Measurements from ENCODE around the gene INPP4A. TPM values are rescaled to one million over a fixed set of nuclear protein-coding genes. Genes with fewer than 3 reads are reported as not detected.

Gene INPP4A
- total and polyA plus RNA-seq, 2 experiments from 2014 or later, result 7.9 to 13.1 TPM

DNA sequence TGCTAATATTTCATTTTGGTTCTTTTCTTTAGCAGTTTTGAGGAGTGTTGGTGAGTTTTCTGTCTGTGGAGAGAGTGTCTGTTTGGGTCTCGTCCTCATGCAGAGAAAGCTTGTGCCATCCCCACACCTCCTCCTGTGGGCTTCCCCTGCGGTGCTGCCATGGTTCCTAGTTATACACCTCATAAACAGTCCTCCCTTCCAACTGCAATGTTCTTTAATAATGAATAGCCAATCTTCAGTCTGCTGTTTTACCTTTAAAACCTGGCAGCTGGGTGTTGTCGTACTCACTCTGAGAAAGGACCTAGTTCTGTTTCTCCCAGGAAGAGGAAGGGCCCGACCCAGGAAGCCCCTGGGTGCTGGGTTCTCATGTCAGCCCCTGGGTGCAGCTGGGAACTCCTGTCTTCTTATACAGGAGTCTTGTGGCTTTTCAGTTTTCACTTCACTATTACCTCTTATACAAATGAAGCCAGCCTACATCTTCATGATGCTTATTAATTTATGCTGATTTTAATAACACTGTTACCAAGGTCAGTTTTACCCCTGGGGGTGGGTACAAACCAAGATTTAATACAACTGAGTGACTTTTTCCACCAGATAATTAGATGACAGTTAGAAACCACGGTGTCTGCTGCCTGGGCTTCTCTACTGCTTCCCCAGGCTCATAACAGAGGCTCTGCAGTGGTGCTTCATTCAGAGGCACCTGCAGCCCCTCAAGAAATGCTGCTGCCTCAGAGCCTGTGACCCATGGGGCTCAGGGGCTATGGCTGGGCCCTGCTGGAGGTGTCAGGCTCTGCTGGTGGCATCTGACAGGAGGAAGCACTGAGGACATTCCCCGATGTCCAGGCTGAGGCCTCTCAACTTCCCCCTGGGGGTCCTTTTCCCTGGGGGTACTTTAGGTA, 104.5 kb downstream of the INPP4A start:
- WGBS (ENCODE audit: low lambda C conversion rate, missing lambda C conversion rate), result 93% methylated on average over 6 of the region's 6 CpGs
- no peak for DNase-seq (ENCODE audit: low spot score)
- Histone ChIP-seq H4K20me1 (ENCODE audit: insufficient read depth, poor library complexity, severe bottlenecking) (no peaks in the 10 kb centered on the region), H3K27me3 (no peaks in the 10 kb centered on the region), H3K79me2 (no peaks in the 10 kb centered on the region), H3K9me2 (replicated peaks; ENCODE audit: insufficient read depth) (no peaks in the 10 kb centered on the region), H3K27ac (no peak overlapping the region), H3K4me3 (no peak overlapping the region), H2AFZ (no peak overlapping the region), H3K36me3 (replicated peaks; ENCODE audit: insufficient read depth, low read depth) (no peaks in the 10 kb centered on the region), H3K4me1 (ENCODE audit: insufficient read depth) (no peaks in the 10 kb centered on the region), H3K9me3 (ENCODE audit: low read depth) (no peaks in the 10 kb centered on the region), H3K4me2 (no peak overlapping the region)
- TF ChIP-seq EZH2 (IDR thresholded peaks at IDR 0.05; ENCODE audit: borderline replicate concordance) (no peak), EZH2phosphoT487 (IDR thresholded peaks at IDR 0.05; ENCODE audit: low read depth, severe bottlenecking, unreplicated experiment) (no peak)
- TF ChIP-seq, protein P1, sequence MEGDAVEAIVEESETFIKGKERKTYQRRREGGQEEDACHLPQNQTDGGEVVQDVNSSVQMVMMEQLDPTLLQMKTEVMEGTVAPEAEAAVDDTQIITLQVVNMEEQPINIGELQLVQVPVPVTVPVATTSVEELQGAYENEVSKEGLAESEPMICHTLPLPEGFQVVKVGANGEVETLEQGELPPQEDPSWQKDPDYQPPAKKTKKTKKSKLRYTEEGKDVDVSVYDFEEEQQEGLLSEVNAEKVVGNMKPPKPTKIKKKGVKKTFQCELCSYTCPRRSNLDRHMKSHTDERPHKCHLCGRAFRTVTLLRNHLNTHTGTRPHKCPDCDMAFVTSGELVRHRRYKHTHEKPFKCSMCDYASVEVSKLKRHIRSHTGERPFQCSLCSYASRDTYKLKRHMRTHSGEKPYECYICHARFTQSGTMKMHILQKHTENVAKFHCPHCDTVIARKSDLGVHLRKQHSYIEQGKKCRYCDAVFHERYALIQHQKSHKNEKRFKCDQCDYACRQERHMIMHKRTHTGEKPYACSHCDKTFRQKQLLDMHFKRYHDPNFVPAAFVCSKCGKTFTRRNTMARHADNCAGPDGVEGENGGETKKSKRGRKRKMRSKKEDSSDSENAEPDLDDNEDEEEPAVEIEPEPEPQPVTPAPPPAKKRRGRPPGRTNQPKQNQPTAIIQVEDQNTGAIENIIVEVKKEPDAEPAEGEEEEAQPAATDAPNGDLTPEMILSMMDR (IDR thresholded peaks at IDR 0.05; ENCODE audit: poor library complexity), result no peak

DNA sequence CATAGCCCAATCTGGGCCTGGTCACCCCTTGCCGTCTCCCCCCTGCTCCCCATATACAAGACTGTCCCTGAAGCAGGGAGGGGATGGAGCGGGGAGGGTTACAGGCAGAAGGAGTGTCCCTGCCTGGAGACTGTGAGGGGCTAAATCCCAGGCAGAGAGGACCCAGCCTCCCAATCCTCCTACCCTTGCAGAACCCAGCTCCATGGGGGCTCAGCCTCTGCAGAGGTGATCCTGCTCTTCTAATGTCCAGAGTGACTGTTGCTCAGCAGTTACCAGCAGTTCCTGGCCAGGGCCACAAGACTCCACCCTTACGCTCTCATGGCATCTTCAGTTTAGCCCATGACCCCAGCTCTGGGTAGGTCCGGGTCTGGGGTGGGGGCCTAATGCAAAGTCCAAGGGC, 105.5 kb downstream of the INPP4A start:
- no peak for TF ChIP-seq EZH2phosphoT487 (IDR thresholded peaks at IDR 0.05; ENCODE audit: low read depth, severe bottlenecking, unreplicated experiment)
- no peak for TF ChIP-seq EZH2 (IDR thresholded peaks at IDR 0.05; ENCODE audit: borderline replicate concordance)
- TF ChIP-seq, protein P1 (IDR thresholded peaks at IDR 0.05; ENCODE audit: poor library complexity), result no peak
- WGBS (ENCODE audit: low lambda C conversion rate, missing lambda C conversion rate), result 97% methylated on average over 4 of the region's 4 CpGs
- H3K4me1 ChIP-seq (ENCODE audit: insufficient read depth), result no peaks in the 10 kb centered on the region
- no peaks in the 10 kb centered on the region for H3K9me3 ChIP-seq (ENCODE audit: low read depth)
- no peak overlapping the region for H3K27ac ChIP-seq
- no peaks in the 10 kb centered on the region for H3K36me3 ChIP-seq (replicated peaks; ENCODE audit: insufficient read depth, low read depth)
- H2AFZ ChIP-seq, result no peak overlapping the region
- H4K20me1 ChIP-seq (ENCODE audit: insufficient read depth, poor library complexity, severe bottlenecking), result no peaks in the 10 kb centered on the region
- DNase-seq (ENCODE audit: low spot score), result no peak
- H3K4me3 ChIP-seq, result no peak overlapping the region
- H3K79me2 ChIP-seq, result no peaks in the 10 kb centered on the region
- H3K27me3 ChIP-seq, result no peaks in the 10 kb centered on the region
- H3K9me2 ChIP-seq (replicated peaks; ENCODE audit: insufficient read depth), result no peaks in the 10 kb centered on the region
- H3K4me2 ChIP-seq, result no peak overlapping the region

DNA sequence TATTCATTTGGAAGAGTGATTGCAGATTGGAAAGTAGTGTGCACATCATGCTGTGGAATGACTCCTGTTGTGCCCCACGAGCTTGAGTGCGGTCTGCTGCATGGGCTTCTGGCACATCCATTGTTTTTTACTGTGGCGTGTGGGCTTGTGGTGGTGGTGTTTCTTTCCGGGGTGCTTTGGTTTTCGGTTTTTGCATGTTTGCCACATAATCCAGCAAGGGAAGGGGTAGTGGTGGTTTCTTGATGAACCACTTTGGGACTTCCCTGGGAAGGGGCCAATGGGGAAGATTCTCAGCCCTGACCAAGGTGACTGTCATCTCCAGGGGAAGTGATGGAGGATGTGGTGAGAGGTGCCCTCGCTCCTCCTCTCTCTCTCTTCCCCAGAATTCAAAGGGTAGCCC, 106.7 kb downstream of the INPP4A start:
- H3K4me3 ChIP-seq, result no peak overlapping the region
- H3K4me1 ChIP-seq (ENCODE audit: insufficient read depth), result no peaks in the 10 kb centered on the region
- no peak for DNase-seq (ENCODE audit: low spot score)
- no peaks in the 10 kb centered on the region for H3K9me3 ChIP-seq (ENCODE audit: low read depth)
- H3K27ac ChIP-seq, result no peak overlapping the region
- H3K27me3 ChIP-seq, result no peaks in the 10 kb centered on the region
- no peaks in the 10 kb centered on the region for H4K20me1 ChIP-seq (ENCODE audit: insufficient read depth, poor library complexity, severe bottlenecking)
- H3K36me3 ChIP-seq (replicated peaks; ENCODE audit: insufficient read depth, low read depth), result no peaks in the 10 kb centered on the region
- no peak overlapping the region for H3K4me2 ChIP-seq
- WGBS (ENCODE audit: low lambda C conversion rate, missing lambda C conversion rate), result 91% methylated on average over 6 of the region's 6 CpGs
- H3K9me2 ChIP-seq (replicated peaks; ENCODE audit: insufficient read depth), result no peaks in the 10 kb centered on the region
- H2AFZ ChIP-seq, result no peak overlapping the region
- TF ChIP-seq EZH2phosphoT487 (IDR thresholded peaks at IDR 0.05; ENCODE audit: low read depth, severe bottlenecking, unreplicated experiment) (no peak), EZH2 (IDR thresholded peaks at IDR 0.05; ENCODE audit: borderline replicate concordance) (no peak)
- TF ChIP-seq, protein P1 (IDR thresholded peaks at IDR 0.05; ENCODE audit: poor library complexity), result no peak
- no peaks in the 10 kb centered on the region for H3K79me2 ChIP-seq

Data from hepatocyte (in vitro differentiated cells).